ENCODE data around the gene TNFSF12. TPM values are rescaled to one million over a fixed set of nuclear protein-coding genes. Genes with fewer than 3 reads are reported as not detected.

Gene TNFSF12
- total RNA-seq, 1 experiment from 2014 or later: 7.1 TPM

DNA sequence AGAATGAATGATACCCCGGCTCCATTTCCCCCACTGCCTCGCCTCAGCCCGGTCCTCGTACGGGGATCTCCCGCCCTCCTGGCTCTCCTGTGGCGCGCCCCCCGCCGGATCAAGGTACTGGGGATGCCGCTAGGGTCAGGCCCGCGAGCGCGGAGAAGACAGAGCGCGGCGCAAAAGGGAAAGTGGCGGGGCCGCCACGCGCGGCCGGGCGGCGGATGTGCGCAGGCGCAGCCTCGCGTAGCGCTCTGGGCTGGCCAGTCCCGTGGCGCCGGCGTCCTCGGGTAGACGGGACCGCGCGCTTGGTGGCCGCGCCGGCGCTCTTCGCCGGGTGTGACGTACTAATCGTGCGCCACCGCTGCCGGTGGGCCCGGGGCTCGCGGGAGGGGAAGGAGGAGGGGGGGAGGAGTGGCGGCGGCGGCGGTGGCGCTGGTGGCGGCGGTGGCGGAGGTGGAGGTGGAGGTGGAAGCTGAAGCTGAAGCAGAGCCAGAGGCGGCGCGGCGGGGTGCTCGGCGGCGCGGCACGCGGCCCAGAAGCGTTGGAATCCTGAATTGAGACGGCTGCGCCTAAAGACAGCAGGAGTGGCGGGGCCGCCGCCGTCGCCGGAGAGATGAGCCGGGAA, 12.8 kb downstream of the TNFSF12 start, which contains the start of gene SENP3:
SENP3 (plus strand) TSS at position 331 of the 619 bp plus-strand sequence. CDS start 1,158 bp downstream, outside the sequence.
- H2BK5ac ChIP-seq (ENCODE audit: insufficient read length, low read length): no peak within 1 kb of the TSS
- H3K27ac ChIP-seq (ENCODE audit: insufficient read length, low read depth, low read length): no peak within 1 kb of the TSS
- H2BK12ac ChIP-seq (ENCODE audit: insufficient read length, low read depth, low read length): no peak within 1 kb of the TSS
- no peaks in the 10 kb centered on the region for H3K9me3 ChIP-seq (ENCODE audit: control insufficient read depth, low read depth, low read length)
- peak within 1 kb of the TSS; percentile 88 for H3K18ac ChIP-seq (ENCODE audit: insufficient read length, low read depth, low read length)
- no peak within 1 kb of the TSS for H4K91ac ChIP-seq (ENCODE audit: insufficient read length, low read depth, low read length)
- H3K4me1 ChIP-seq (ENCODE audit: insufficient read depth, low read length): 0 out of 2 replicates have a peak, but pooled peaks cover 2% of the 10 kb centered on the region
- peak within 1 kb of the TSS; percentile 90 to 91 for H3K4me3 Mint-ChIP-seq
- H3K27ac Mint-ChIP-seq: peak within 1 kb of the TSS; percentile 92 to 98 (median 97)
- H3K36me3 Mint-ChIP-seq (ENCODE audit: insufficient read depth in 1 of 3, low read depth in 3 of 3): peaks cover 12 to 36% (median 36%) of the 10 kb centered on the region in 3 experiments; a peak in 6 of 7 replicates
- H3K27me3 ChIP-seq (ENCODE audit: insufficient read depth, low read length): no peaks in the 10 kb centered on the region
- H3K79me2 ChIP-seq (ENCODE audit: insufficient read depth, low read length): peaks cover 8% of the 10 kb centered on the region; the same call in 1 of the 2 replicates
- peak within 1 kb of the TSS; percentile 70 for H3K9ac ChIP-seq (ENCODE audit: extremely low read depth, insufficient read length, low read length)
- no peak within 1 kb of the TSS for H4K8ac ChIP-seq (replicated peaks; ENCODE audit: insufficient read length, low read depth, low read length)
- no peak within 1 kb of the TSS for H4K5ac ChIP-seq (ENCODE audit: insufficient read length, low read depth, low read length)
- H3K4ac ChIP-seq (ENCODE audit: low read depth, low read length): no peak within 1 kb of the TSS
- no peak within 1 kb of the TSS for H2AFZ ChIP-seq (ENCODE audit: low read length)
- no peak within 1 kb of the TSS for H2BK120ac ChIP-seq (ENCODE audit: low read depth, low read length, poor library complexity, severe bottlenecking)
- no peak within 1 kb of the TSS for H3K56ac ChIP-seq (ENCODE audit: insufficient read length, low read depth, low read length)
- peaks cover 15% of the 10 kb centered on the region for H3K79me1 ChIP-seq (ENCODE audit: insufficient read depth, low read depth, low read length, poor library complexity, severe bottlenecking)
- no CpG with 5 or more reads among the region's 82 CpGs for WGBS (ENCODE audit: extremely low coverage, insufficient read length, low lambda C conversion rate)
- no peak within 1 kb of the TSS for H2BK20ac ChIP-seq (ENCODE audit: low read depth, low read length, poor library complexity, severe bottlenecking)
- peak within 1 kb of the TSS; percentile 88 for H3K14ac ChIP-seq (ENCODE audit: insufficient read depth, low read length)
- H3K23ac ChIP-seq (ENCODE audit: insufficient read length, low read depth, low read length): no peak within 1 kb of the TSS
- no peaks in the 10 kb centered on the region for H3K27me3 Mint-ChIP-seq (ENCODE audit: low read depth)
- peaks cover 36 to 50% of the 10 kb centered on the region in 2 experiments for H3K4me1 Mint-ChIP-seq
- H3T11ph ChIP-seq (ENCODE audit: low read length): no peak within 1 kb of the TSS
- peak; percentile 94 for DNase-seq
- peaks cover 9% of the 10 kb centered on the region for H3K23me2 ChIP-seq (ENCODE audit: insufficient read length, low read depth, low read length, poor library complexity, severe bottlenecking)
- H4K20me1 ChIP-seq (ENCODE audit: control insufficient read depth, insufficient read depth, insufficient read length): no peaks in the 10 kb centered on the region
- H3K4me2 ChIP-seq (ENCODE audit: insufficient read depth, insufficient read length, low read length): peak within 1 kb of the TSS; percentile 82
- TF ChIP-seq, protein P1, sequence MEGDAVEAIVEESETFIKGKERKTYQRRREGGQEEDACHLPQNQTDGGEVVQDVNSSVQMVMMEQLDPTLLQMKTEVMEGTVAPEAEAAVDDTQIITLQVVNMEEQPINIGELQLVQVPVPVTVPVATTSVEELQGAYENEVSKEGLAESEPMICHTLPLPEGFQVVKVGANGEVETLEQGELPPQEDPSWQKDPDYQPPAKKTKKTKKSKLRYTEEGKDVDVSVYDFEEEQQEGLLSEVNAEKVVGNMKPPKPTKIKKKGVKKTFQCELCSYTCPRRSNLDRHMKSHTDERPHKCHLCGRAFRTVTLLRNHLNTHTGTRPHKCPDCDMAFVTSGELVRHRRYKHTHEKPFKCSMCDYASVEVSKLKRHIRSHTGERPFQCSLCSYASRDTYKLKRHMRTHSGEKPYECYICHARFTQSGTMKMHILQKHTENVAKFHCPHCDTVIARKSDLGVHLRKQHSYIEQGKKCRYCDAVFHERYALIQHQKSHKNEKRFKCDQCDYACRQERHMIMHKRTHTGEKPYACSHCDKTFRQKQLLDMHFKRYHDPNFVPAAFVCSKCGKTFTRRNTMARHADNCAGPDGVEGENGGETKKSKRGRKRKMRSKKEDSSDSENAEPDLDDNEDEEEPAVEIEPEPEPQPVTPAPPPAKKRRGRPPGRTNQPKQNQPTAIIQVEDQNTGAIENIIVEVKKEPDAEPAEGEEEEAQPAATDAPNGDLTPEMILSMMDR (conservative IDR thresholded peaks at IDR 0.05): no peak
- no peak within 1 kb of the TSS for H2AK5ac ChIP-seq (ENCODE audit: insufficient read length, low read length)
- H2BK15ac ChIP-seq (ENCODE audit: low read depth, low read length): no peak within 1 kb of the TSS
- no peaks in the 10 kb centered on the region for H3K9me3 Mint-ChIP-seq

Data from H9 (cell line).